Hematopoietic multipotent progenitor cell treated with erythropoietin and hydrocortisone succinate and interleukin-3 and kit ligand, for 15 days (in vitro differentiated cells): ENCODE data around the gene WRAP73.
"Not testable (repeated sequence)": the region's sequence is repeated elsewhere in the genome, so short reads cannot be mapped to it uniquely, and the experiment has no call there.

ENCODE experiments used
- DNase-seq: peaks from one replicate; pipeline ENCODE4 v3.0.0-alpha.2; 2015; ENCODE audit warnings: low spot score

Gene WRAP73

GRCh38 chr1:3596663-3597598, 53.0 kb downstream of the WRAP73 start:
- no peak for DNase-seq

GRCh38 chr1:3595949-3596348, 54.0 kb downstream of the WRAP73 start:
- DNase-seq, result no peak

- no peak for DNase-seq
Measured at GRCh38 chr1:3594706-3595377, 55.1 kb downstream of the WRAP73 start.

GRCh38 chr1:3593745-3594144, 56.2 kb downstream of the WRAP73 start:
- DNase-seq, result no peak

- DNase-seq, result no peak
Measured at GRCh38 chr1:3593334-3593733, 56.6 kb downstream of the WRAP73 start.

GRCh38 chr1:3590951-3591865, 58.7 kb downstream of the WRAP73 start:
- DNase-seq, result no peak

- no peak for DNase-seq
Measured at GRCh38 chr1:3590139-3590763, 59.7 kb downstream of the WRAP73 start.

GRCh38 chr1:3588395-3588794, 61.5 kb downstream of the WRAP73 start:
- DNase-seq, result no peak

GRCh38 chr1:3586986-3587759, 62.7 kb downstream of the WRAP73 start:
- DNase-seq, result no peak

GRCh38 chr1:3585940-3586568, 63.8 kb downstream of the WRAP73 start:
- no peak for DNase-seq

GRCh38 chr1:3585353-3585868, 64.5 kb downstream of the WRAP73 start:
- DNase-seq, result not testable (repeated sequence)

- no peak for DNase-seq
Measured at GRCh38 chr1:3584915-3585314, 65.0 kb downstream of the WRAP73 start.

- DNase-seq, result not testable (repeated sequence)
Measured at GRCh38 chr1:3583751-3584150, 66.2 kb downstream of the WRAP73 start.

- no peak for DNase-seq
Measured at GRCh38 chr1:3581296-3582036, 68.4 kb downstream of the WRAP73 start.
